IPS DF 19.7 (cell line): Measurements from ENCODE around the gene CLEC2L.

Experiments used
- DNase-seq: peaks from one replicate; pipeline ENCODE4 v3.0.0-alpha.2; 2013; ENCODE audit warnings: low read depth, low spot score

The CLEC2L gene

DNA sequence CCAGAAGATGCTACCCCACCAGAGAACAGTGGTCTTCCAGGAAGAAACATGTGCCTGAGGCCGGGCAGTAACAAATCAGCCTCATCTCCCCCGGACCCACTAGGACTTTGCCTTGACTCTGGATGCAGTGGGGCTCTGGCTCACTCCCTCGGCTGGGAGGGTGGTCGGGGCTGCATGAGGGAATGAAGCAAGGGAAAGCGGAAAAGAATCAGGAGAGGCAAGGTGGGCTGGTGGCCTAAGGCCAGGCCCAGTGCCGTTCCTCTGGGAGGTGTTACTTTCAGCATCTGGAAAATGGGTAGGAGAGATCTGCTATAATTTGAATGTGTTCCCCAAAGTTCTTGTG is 51.8 kb downstream of the CLEC2L start:
- no peak for DNase-seq

DNA sequence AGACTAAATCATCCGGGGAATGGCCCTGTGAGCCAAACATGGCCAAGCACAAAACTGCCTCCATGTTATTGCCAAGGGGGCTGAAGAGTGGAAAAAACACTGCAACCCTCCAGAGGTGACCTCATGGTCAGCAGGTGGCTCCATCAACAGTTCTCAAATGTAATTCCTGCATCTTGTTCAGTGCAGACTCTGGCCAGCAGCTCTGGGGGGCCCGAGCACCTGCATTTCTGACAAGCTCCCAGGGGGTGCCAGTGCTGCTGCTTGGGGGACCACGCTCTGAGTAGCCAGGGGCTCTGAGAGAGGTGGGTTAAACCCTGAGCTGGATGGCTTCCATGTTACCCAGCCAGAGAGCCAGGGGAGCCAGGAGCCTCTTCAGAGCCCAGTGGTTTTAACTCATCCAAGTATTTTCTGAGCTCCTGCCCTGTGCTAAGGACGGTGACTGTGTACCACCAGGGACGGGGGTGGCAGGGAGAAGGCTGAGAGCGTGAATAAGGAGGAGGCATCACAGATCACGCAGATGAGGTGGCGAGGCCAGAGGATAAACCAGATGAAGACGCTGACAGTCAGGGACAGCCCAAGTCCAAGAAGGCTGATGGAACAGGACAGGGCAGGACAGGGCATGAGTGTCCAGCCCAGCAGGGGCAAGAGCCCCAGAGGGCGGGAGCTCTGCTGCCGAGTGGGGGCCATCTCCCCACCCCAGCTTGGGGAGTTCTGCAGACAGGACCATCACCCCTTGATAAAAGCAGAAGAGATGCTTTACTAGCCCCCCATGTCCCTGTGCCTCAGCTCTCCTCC is 52.9 kb downstream of the CLEC2L start:
- DNase-seq, result no peak

DNA sequence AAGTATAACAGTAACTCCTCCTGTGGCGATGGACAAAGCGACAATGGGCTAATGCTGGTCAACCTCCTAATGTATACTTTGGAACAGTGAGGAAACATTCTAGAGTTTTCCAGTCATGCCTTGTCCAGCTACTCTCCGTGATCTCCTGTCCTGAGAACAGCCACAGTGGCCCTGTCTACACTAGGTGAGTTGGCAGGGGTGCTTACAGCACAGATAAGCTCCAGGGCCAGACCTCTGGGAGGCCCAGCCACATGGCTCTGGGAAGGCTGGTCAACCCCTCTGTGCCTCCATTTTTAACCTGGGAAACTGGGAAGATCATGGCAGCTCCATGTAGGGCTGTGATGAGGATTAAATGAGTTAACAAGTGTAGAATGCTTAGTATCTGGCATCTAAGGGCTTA is 57.0 kb downstream of the CLEC2L start:
- no peak for DNase-seq

DNA sequence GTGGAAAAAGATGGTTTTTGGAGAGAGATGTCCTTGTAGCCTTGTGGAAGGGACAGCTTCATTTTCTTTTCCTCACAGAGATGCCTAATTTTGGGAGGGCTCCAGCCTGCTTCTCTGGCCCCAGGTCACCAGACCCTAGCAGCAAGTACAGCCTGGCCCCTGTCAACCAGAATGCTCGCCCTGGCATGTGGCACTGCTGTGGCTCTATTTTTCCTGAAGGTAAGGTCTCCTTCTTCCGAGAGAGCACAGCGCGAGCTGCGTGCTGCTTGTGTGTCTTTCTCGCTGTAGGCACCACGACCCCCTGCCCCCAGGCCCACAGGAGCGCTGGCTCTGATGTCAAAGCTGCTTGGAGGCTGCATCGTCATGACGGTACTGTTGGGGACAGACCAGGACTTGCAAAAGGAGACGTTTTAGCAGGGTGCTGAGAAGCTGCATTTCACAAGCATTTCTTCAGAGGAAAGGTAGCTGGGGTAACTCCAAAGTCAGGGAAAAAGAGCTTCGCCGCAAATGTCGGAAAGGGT is 58.7 kb downstream of the CLEC2L start:
- DNase-seq, result no peak

DNA sequence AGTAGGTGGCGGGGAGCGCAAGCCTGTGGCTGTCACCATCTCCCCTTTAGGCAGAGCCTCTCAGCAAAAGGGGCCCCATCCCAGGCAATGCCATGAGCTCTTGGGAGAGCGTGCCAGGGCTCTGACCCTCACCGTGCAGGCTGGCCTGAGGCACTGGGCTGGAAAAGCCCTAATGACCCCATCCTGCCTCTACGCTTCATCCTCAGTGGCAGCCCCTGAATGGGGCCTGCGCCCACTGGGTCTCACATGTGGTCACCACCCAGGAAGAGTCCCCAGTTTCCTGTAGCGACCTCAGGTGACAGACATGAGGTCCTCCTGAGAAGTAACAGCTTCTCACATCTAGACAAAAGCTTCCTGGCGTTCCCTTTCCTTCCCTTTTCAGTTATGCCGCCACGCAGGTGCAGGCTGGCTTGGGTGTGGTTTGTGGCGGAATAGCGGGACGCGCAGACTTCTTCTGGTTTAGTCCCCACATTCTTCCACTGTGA is 59.2 kb downstream of the CLEC2L start:
- no peak for DNase-seq

DNA sequence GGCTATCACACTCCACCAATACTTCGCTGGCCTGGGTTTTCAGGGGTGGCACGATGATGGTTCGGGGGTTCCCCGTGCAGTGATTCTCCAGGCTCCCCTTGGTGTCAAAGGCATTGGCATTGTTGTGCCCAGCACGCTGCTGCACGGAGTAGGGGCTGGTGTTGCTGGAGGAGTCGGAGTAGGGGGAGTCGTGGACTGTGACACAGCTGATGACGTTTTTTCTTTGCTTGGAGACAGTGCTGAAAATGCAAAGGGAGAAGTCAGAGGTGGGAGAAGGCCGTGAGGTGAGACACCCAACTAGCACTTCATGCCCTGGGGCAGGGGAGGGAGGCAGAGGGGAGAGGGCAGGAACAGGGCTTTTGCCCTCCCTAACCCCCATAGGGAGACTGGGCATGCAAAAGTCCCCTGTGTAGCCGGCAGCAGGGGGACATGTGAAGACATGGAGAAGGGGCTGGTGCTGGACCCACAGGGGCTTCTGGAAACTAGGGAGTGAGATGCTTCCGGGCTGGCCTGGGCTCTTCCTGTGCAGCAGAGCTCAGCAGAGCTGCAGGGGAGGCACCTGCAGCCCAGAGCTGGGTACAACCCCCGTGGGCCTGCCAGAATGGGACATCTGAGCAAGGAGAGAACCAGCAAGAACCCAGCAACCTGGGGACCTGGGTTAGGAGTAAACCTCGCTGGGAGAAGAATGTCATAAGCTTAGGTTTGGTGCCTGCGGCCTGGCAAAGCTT is 60.5 kb downstream of the CLEC2L start:
- no peak for DNase-seq

DNA sequence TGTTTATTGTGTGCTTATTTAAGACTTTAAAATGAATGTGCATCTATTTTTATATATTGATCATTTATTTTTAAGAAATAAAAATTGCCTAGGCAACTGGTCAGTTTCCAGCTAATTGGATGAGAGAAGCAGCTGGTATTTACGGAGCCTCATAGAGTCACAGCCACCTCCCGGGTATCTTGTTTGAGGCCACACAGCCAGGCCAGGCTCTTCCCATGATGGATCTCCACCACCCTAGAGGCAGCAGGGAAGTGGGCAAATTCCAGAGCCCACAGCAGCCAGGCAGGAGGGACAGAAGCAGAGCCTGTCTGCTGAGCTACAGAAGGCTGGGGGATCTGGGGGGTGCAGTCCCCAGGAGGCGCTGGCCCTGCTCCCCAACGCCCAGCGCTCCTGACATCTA is 61.6 kb downstream of the CLEC2L start:
- DNase-seq, result no peak

DNA sequence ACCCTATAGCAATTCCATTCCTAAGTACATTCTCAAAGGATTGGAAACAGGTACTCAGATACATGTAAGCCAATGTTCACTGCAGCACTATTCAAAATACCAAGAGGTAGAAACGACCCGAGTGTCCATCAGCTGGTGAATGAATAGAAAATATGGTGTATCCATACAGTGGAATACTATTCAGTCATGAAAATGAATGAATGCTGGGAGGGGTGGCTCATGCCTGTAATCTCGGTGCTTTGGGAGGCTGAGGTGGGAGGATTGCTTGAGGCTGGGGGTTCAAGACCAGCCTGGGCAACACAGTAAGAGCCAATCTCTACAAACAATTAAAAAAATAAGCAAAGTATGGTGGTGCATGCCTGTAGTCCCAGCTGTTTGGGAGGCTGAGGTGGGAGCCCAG is 62.8 kb downstream of the CLEC2L start:
- no peak for DNase-seq

DNA sequence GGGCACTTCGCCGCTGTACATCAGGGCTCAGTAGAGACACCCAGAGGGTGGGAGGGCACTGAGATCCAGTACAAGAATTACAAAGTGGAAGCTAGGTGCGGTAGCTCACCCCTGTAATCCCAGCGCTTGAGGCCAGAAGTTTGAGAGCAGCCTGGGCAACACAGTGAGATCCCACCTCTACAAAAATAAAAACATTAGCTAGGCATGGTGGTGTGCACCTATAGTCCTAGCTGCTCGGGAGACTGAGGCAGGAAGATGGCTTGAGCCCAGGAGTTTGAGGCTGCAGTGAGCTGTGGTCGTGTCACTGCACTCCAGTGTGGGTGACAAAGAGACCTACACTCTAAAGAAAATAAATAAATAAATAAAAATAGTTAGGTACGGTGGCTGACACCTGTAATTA is 64.0 kb downstream of the CLEC2L start:
- no peak for DNase-seq

DNA sequence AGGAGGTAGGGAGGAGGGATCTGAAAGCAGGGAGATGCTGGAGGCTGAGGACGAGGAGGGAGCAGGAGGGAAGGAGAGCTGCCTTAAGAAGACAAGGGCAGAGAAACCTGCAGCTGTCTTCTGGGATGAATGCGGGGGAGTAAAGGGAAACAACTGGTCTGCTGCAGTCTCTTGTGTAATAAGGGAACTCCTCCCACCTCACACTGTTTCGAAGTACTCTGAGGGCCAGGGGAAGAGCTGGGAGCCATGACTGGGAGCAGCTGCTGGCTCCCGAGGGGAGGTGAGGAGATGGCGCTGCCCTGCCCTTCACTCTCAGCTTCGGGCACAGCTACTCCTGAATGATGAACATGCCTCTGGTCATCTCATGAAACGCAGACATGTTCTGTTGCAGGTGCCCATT is 65.1 kb downstream of the CLEC2L start:
- DNase-seq, result no peak

DNA sequence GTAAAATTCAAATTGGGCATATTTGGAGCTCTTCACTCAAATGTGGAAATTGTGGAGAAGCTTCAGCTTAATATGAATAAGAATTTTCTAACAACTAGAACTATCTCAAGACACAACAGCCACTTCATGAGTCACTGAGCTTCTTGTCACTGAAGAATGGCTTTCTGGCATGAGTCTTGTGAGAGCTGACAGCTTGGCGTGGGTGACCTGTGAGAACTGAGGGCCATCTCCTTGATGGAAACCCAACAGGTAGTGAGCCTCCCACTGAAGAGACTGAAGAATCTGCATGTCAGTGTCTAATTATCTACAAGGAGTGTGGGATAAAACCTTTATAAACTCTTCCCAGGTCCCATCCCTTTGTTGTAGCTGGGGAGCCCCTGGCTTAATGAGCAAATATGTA is 66.0 kb downstream of the CLEC2L start:
- DNase-seq, result no peak

DNA sequence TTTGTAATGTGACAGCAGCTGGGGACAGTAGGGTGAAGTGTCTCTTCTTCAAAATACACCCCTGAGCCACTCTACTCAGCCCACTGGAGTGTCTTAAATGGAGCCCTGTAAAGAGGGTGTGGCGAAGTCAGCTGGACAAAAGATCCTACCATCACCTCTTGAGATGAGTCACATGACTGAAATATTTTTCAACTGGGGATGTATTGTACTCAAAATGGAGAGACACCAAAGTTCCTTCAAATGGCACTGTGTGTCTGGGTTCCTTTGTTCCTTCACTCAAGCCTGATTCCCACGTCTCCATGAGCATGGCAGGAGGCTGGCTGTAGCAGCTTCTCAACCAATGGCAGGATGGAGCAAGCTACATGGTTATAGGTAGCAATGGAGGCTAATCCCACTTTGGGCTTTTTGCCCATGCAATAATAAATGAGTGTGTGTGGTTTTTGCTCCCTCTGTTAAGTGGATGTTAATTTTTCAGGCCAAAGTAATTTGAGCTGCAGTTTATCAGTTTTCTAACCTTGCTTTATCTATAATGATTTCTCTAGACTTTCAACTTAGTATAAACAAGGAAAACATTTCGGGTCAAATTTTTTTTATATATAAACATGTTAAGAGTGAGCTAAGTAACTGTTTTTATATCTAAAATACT is 68.2 kb downstream of the CLEC2L start:
- DNase-seq, result no peak

DNA sequence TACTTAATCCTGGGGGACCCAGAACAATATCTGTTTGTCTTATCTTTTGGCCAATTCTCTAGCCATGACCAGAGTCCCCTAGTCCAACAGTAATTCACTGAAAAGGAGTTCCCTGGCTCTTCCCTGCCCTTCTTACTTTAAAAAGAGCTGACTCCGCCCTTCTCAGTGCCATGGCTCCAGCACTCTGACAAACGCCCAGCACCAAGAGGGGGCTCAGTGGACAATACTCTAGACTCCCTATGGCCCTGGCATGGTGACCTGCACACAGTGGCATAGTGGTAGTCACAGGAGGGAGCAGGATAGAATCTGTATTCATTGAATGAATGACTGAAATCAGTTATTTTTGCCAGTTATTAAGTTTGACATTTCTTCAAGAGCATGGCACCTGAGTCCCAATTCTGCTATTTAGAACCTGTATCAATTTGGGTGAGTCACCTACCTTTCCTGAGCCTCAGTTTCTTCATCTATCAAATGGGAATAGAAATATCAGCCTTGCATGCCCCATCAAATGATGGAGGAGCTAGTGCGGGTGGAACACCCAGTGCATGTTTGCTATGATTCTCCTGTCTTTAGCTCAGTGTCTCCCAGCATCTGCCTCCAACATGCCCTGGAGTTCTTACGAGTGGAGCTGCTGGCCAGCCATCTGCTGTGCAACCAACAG is 69.4 kb downstream of the CLEC2L start:
- no peak for DNase-seq

DNA sequence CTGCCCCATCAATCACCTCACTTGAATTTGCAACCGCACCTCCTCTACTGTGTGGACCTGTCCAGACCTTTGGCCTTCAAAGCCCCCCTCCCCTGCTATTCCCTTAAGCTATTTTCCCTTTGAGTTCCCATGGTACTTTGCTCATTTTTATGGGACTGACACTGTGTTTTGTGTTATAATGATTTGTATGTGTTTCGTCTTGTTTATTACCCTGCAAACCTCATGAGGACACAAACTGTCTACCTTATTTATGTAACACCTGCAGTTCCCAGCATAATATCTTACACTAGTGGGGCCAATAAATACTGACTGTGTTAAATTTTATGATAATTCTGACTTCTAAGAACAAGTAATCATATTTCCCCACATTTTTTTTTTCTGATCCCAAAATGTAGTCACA is 70.6 kb downstream of the CLEC2L start:
- DNase-seq, result no peak
